HEK293T (cell line): ENCODE data around the gene EYS.

Source experiments
- CTCF ChIA-PET: fragments of 350-600 bp; formaldehyde crosslinking; extraction: SDS; loops from one replicate; lab custom pipeline; 2021; ENCODE audit warnings: antibody characterized with exemption, inconsistent platforms; lab: Yijun Ruan, JAX
- POLR2A ChIA-PET: fragments of 350-600 bp; formaldehyde crosslinking; extraction: SDS; loops from one replicate; lab custom pipeline; 2020; ENCODE audit warnings: antibody characterized with exemption, inconsistent platforms; lab: Yijun Ruan, JAX
- DNase-seq: peaks from one replicate; pipeline ENCODE4 v3.0.0; 2012; ENCODE audit warnings: mixed read lengths; ENCODE audit errors: extremely low spot score
- ARNT ChIP-seq: fragments of 450-650 bp; IDR thresholded peaks from 2 replicates; pipeline ENCODE4 v1.6.1; 2017; ENCODE audit warnings: mild to moderate bottlenecking
- BHLHE40 ChIP-seq: fragments of 450-650 bp; IDR thresholded peaks from 2 replicates; pipeline ENCODE4 v1.6.1; 2016; ENCODE audit warnings: mild to moderate bottlenecking, moderate library complexity, borderline replicate concordance
- CTBP1 ChIP-seq: fragments of 450-650 bp; IDR thresholded peaks from 2 replicates; pipeline ENCODE4 v1.6.1; 2016; ENCODE audit warnings: borderline replicate concordance
- ELF4 ChIP-seq: fragments of 450-650 bp; IDR thresholded peaks from 2 replicates; pipeline ENCODE4 v1.6.1; 2017; ENCODE audit warnings: antibody characterized with exemption
- FOXA1 ChIP-seq: fragments of 450-650 bp; IDR thresholded peaks from 2 replicates; pipeline ENCODE4 v1.6.1; 2016; ENCODE audit warnings: mild to moderate bottlenecking
- FOXK2 ChIP-seq: fragments of 450-650 bp; IDR thresholded peaks from 2 replicates; pipeline ENCODE4 v1.6.1; 2016; ENCODE audit warnings: mild to moderate bottlenecking
- FOXM1 ChIP-seq: fragments of 450-650 bp; IDR thresholded peaks from 2 replicates; pipeline ENCODE4 v1.6.1; 2017; ENCODE audit warnings: mild to moderate bottlenecking, borderline replicate concordance
- HDGF ChIP-seq: fragments of 450-650 bp; IDR thresholded peaks from 2 replicates; pipeline ENCODE4 v1.6.1; 2017; ENCODE audit warnings: antibody characterized with exemption, borderline replicate concordance
- L3MBTL2 ChIP-seq: fragments of 450-650 bp; conservative IDR thresholded peaks from 2 replicates; pipeline ENCODE4 v1.6.1; 2016; ENCODE audit warnings: mild to moderate bottlenecking
- LEF1 ChIP-seq: fragments of 450-650 bp; IDR thresholded peaks from 2 replicates; pipeline ENCODE4 v1.6.1; 2017; ENCODE audit warnings: mild to moderate bottlenecking, borderline replicate concordance
- NFRKB ChIP-seq: fragments of 450-650 bp; IDR thresholded peaks from 2 replicates; pipeline ENCODE4 v1.6.1; 2016; ENCODE audit warnings: mild to moderate bottlenecking, moderate library complexity
- PKNOX1 ChIP-seq: fragments of 450-650 bp; IDR thresholded peaks from 2 replicates; pipeline ENCODE4 v1.6.1; 2016
- SP1 ChIP-seq: fragments of 450-650 bp; IDR thresholded peaks from 2 replicates; pipeline ENCODE4 v1.6.1; 2017
- SUZ12 ChIP-seq: fragments of 450-650 bp; IDR thresholded peaks from 2 replicates; pipeline ENCODE4 v1.6.1; 2016; ENCODE audit warnings: mild to moderate bottlenecking
- TARDBP ChIP-seq: fragments of 450-650 bp; IDR thresholded peaks from 2 replicates; pipeline ENCODE4 v1.6.1; 2016
- ZNF384 ChIP-seq: fragments of 450-650 bp; IDR thresholded peaks from 2 replicates; pipeline ENCODE4 v1.6.1; 2016

EYS gene

GRCh38 chr6:64717281-64717680 is 989.7 kb downstream of the EYS start:
- CTCF ChIA-PET = interaction anchor here (0.6 kb wide), 2 partner anchors 546 to 1421 kb away, joined by 3 to 5 read pairs; no protein-coding TSS in a partner anchor
- no peak for DNase-seq
- POLR2A ChIA-PET = no interaction called here
- no peak for TF ChIP-seq SP1
- no peak for TF ChIP-seq CTBP1
- no peak for TF ChIP-seq ZNF384
- no peak for TF ChIP-seq BHLHE40
- TF ChIP-seq FOXK2 = no peak
- no peak for TF ChIP-seq SUZ12
- no peak for TF ChIP-seq HDGF
- no peak for TF ChIP-seq TARDBP
- no peak for TF ChIP-seq PKNOX1
- TF ChIP-seq LEF1 = no peak
- TF ChIP-seq NFRKB = no peak

GRCh38 chr6:64715624-64716023 is 991.4 kb downstream of the EYS start:
- ChIA-PET CTCF (no interaction called here), POLR2A (no interaction called here)
- no peak for DNase-seq
- TF ChIP-seq ELF4 (no peak), ARNT (no peak), LEF1 (no peak), PKNOX1 (no peak)

DNA sequence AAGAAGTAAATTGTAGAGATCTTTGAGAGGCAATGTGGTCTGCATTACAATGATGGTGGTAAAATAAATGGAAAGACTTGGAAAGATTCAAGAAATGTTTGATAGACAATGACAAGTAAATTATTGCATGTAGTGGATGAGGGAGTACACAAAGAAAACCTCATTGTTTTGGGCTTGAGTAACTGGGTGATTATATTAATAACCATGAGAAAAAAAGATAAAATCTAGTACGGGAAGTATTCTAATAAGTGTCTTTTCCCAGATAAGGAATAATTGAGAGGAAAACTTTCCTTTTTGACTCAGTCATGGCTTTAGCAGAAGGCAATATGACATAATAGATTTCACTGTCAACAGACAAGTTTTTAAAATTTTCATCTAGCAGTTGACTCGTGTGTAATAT is 993.0 kb downstream of the EYS start:
- ChIA-PET CTCF (no interaction called here), POLR2A (no interaction called here)
- TF ChIP-seq TARDBP (no peak), CTBP1 (no peak), L3MBTL2 (no peak), SUZ12 (no peak), NFRKB (no peak), LEF1 (no peak), PKNOX1 (no peak), ZNF384 (no peak), FOXK2 (no peak), SP1 (no peak), ARNT (no peak), HDGF (no peak), FOXM1 (no peak), FOXA1 (no peak)
- DNase-seq = no peak

GRCh38 chr6:64713175-64713574 is 993.9 kb downstream of the EYS start:
- CTCF ChIA-PET = no interaction called here
- no peak for DNase-seq
- TF ChIP-seq CTBP1 (no peak), SP1 (no peak), ARNT (no peak), ZNF384 (no peak), NFRKB (no peak), HDGF (no peak)
- POLR2A ChIA-PET = no interaction called here

DNA sequence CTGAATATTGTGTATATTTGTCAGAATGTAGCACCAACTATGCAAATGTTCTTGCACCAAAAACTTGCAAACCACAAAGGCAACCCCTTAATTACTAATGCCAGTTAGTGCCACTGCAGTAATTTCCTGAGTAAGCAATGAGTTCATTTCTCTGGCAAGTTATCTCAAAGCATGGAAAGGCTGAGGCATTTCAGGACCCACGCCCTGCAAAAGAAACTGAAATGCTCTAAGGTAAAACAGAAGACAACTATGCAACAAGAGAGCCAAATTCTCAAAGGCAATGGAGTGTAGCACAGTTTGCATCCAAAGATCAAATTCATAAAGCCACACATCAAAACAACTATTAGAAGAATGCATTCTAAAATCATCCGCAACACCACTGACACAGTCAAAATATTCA is 994.4 kb downstream of the EYS start:
- POLR2A ChIA-PET = no interaction called here
- CTCF ChIA-PET = no interaction called here
- TF ChIP-seq FOXK2 (no peak), ZNF384 (no peak), CTBP1 (no peak), HDGF (no peak), SP1 (no peak), NFRKB (no peak), LEF1 (no peak), FOXA1 (no peak)
- DNase-seq = no peak

DNA sequence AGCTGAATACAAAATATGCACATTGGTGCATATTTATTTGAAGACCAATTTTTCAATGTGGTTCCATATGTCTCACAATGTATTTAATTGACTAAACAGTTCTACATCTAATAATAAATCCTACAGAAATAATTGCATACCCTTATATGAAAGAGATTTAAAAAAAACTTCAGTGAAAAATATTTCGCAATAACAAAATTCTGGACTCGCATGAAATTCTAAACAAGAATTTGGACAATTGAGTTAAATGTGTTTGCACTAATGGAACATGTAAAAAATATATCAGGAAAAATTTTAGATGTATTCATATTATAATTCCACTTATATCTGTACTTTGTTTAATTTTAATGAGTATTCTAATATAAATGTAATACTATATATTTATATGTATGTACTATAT is 1003.1 kb downstream of the EYS start:
- ChIA-PET CTCF (no interaction called here), POLR2A (no interaction called here)
- TF ChIP-seq BHLHE40 = no peak
- TF ChIP-seq SP1 = no peak
- TF ChIP-seq ELF4 = no peak
- no peak for TF ChIP-seq FOXM1
- TF ChIP-seq NFRKB = no peak
- no peak for TF ChIP-seq L3MBTL2
- no peak for TF ChIP-seq SUZ12
- no peak for TF ChIP-seq CTBP1
- no peak for TF ChIP-seq LEF1
- no peak for TF ChIP-seq FOXA1
- no peak for TF ChIP-seq FOXK2
- no peak for TF ChIP-seq ZNF384
- no peak for TF ChIP-seq PKNOX1
- TF ChIP-seq HDGF = no peak
- no peak for DNase-seq
